IgD-negative memory B cell (primary cell): ENCODE data around the gene KIAA1671. TPM values are rescaled to one million over a fixed set of nuclear protein-coding genes. Genes with fewer than 3 reads are reported as not detected.
A peak's percentile ranks its signal among the peaks of the same experiment; 100 is the strongest.

Experiments
- H3K27ac Mint-ChIP-seq, 3 donors: one replicate each; pipeline ENCODE4 v1.8.0; 2020 to 2022; ENCODE audit warnings: mild to moderate bottlenecking in 3 of 3, mixed read lengths in 3 of 3, moderate library complexity in 1 of 3
- H3K27me3 Mint-ChIP-seq: one replicate; pipeline ENCODE4 v1.8.0; 2021; ENCODE audit warnings: mixed read lengths
- H3K36me3 Mint-ChIP-seq: one replicate; pipeline ENCODE4 v1.8.0; 2020; ENCODE audit warnings: mild to moderate bottlenecking, mixed read lengths
- H3K4me1 Mint-ChIP-seq, 3 donors: one replicate each; pipeline ENCODE4 v1.8.0; 2020 to 2022; ENCODE audit warnings: mixed read lengths in 3 of 3, mild to moderate bottlenecking in 1 of 3
- H3K4me3 Mint-ChIP-seq, 4 donors: one replicate each; pipeline ENCODE4 v1.8.0; 2020 to 2022; ENCODE audit warnings: mild to moderate bottlenecking in 4 of 4, mixed read lengths in 4 of 4, moderate library complexity in 3 of 4
- H3K9me3 Mint-ChIP-seq, 3 donors: one replicate each; pipeline ENCODE4 v1.8.0; 2020 to 2021; ENCODE audit warnings: mixed read lengths in 3 of 3, mild to moderate bottlenecking in 1 of 3
- polyA plus RNA-seq: library from polyadenylated mRNA; unstranded; fragments of 300-500 nt; fragmentation: Illumina TruSeq; gene quantifications from one replicate; pipeline ENCODE4 v1.2.3, GENCODE V29; 2021

The KIAA1671 gene
- polyA plus RNA-seq, 1 donor from 2014 or later, result not detected

GRCh38 chr22:25080855-25081254 lies 128.3 kb downstream of the KIAA1671 start:
- Mint-ChIP-seq H3K36me3 (peaks cover 3% of the 10 kb centered on the region), H3K27me3 (peaks cover 2% of the 10 kb centered on the region), H3K27ac (no peak overlapping the region), H3K4me3 (no peak overlapping the region), H3K4me1 (peaks cover 0 to 3% (median 2%) of the 10 kb centered on the region in 3 donors), H3K9me3 (peaks cover 0 to 2% (median 0%) of the 10 kb centered on the region in 3 donors)

- Mint-ChIP-seq H3K4me3 (no peak overlapping the region), H3K36me3 (peaks cover 3% of the 10 kb centered on the region), H3K27me3 (peaks cover 4% of the 10 kb centered on the region)
These were observed 128.9 kb downstream of the KIAA1671 start for GRCh38 chr22:25081409-25081824.

GRCh38 chr22:25082096-25082495 lies 129.6 kb downstream of the KIAA1671 start:
- H3K4me3 Mint-ChIP-seq, result no peak overlapping the region
- H3K4me1 Mint-ChIP-seq, result peaks cover 0 to 13% (median 3%) of the 10 kb centered on the region in 3 donors
- peaks cover 7% of the 10 kb centered on the region for H3K27me3 Mint-ChIP-seq
- H3K9me3 Mint-ChIP-seq, result peaks cover 0 to 2% (median 0%) of the 10 kb centered on the region in 3 donors
- H3K27ac Mint-ChIP-seq, result no peak overlapping the region
- peaks cover 3% of the 10 kb centered on the region for H3K36me3 Mint-ChIP-seq

More at GRCh38 chr22:25081409-25081824, 128.9 kb downstream of the KIAA1671 start:
- Mint-ChIP-seq H3K27ac (no peak overlapping the region), H3K4me1 (peaks cover 0 to 7% (median 3%) of the 10 kb centered on the region in 3 donors), H3K9me3 (peaks cover 0 to 2% (median 0%) of the 10 kb centered on the region in 3 donors)

GRCh38 chr22:25083056-25083806 lies 130.7 kb downstream of the KIAA1671 start:
- Mint-ChIP-seq H3K4me1 (peaks cover 0 to 14% (median 3%) of the 10 kb centered on the region in 3 donors), H3K9me3 (peaks cover 0 to 2% (median 0%) of the 10 kb centered on the region in 3 donors), H3K27me3 (peaks cover 5% of the 10 kb centered on the region), H3K27ac (no peak overlapping the region), H3K36me3 (peaks cover 3% of the 10 kb centered on the region), H3K4me3 (no peak overlapping the region)

GRCh38 chr22:25083807-25084200 lies 131.3 kb downstream of the KIAA1671 start:
- peaks cover 0 to 2% (median 0%) of the 10 kb centered on the region in 3 donors for H3K9me3 Mint-ChIP-seq
- peaks cover 5% of the 10 kb centered on the region for H3K27me3 Mint-ChIP-seq
- H3K36me3 Mint-ChIP-seq, result peaks cover 3% of the 10 kb centered on the region
- peaks cover 0 to 14% (median 3%) of the 10 kb centered on the region in 3 donors for H3K4me1 Mint-ChIP-seq
- H3K27ac Mint-ChIP-seq, result peak overlapping the region in 1 of 3 donors; percentile 43
- no peak overlapping the region for H3K4me3 Mint-ChIP-seq

GRCh38 chr22:25084405-25085107 lies 132.0 kb downstream of the KIAA1671 start:
- H3K27me3 Mint-ChIP-seq, result peaks cover 8% of the 10 kb centered on the region
- H3K27ac Mint-ChIP-seq, result peak overlapping the region in 1 of 3 donors; percentile 43
- H3K36me3 Mint-ChIP-seq, result peaks cover 2% of the 10 kb centered on the region
- no peak overlapping the region for H3K4me3 Mint-ChIP-seq
- H3K4me1 Mint-ChIP-seq, result peaks cover 0 to 14% (median 0%) of the 10 kb centered on the region in 3 donors
- H3K9me3 Mint-ChIP-seq, result peaks cover 0 to 2% (median 0%) of the 10 kb centered on the region in 3 donors

- H3K4me1 Mint-ChIP-seq, result peaks cover 0 to 14% (median 0%) of the 10 kb centered on the region in 3 donors
- H3K36me3 Mint-ChIP-seq, result peaks cover 2% of the 10 kb centered on the region
- H3K4me3 Mint-ChIP-seq, result no peak overlapping the region
- peaks cover 10% of the 10 kb centered on the region for H3K27me3 Mint-ChIP-seq
- no peak overlapping the region for H3K27ac Mint-ChIP-seq
- H3K9me3 Mint-ChIP-seq, result peaks cover 0 to 2% (median 0%) of the 10 kb centered on the region in 3 donors
These were observed 132.6 kb downstream of the KIAA1671 start for GRCh38 chr22:25085156-25085555.

GRCh38 chr22:25085930-25086901 lies 133.7 kb downstream of the KIAA1671 start:
- H3K27me3 Mint-ChIP-seq, result peaks cover 12% of the 10 kb centered on the region
- peaks cover 0 to 2% (median 0%) of the 10 kb centered on the region in 3 donors for H3K9me3 Mint-ChIP-seq
- peaks cover 2% of the 10 kb centered on the region for H3K36me3 Mint-ChIP-seq
- peak overlapping the region in 2 of 4 donors; percentile 14 to 46 for H3K4me3 Mint-ChIP-seq
- H3K4me1 Mint-ChIP-seq, result peaks cover 0 to 14% (median 0%) of the 10 kb centered on the region in 3 donors
- H3K27ac Mint-ChIP-seq, result peak overlapping the region in 1 of 3 donors; percentile 53

GRCh38 chr22:25086902-25087282 lies 134.4 kb downstream of the KIAA1671 start:
- peaks cover 12% of the 10 kb centered on the region for H3K27me3 Mint-ChIP-seq
- H3K36me3 Mint-ChIP-seq, result peaks cover 2% of the 10 kb centered on the region
- no peak overlapping the region for H3K4me3 Mint-ChIP-seq
- peaks cover 0 to 14% (median 0%) of the 10 kb centered on the region in 3 donors for H3K4me1 Mint-ChIP-seq
- H3K9me3 Mint-ChIP-seq, result peaks cover 0 to 2% (median 0%) of the 10 kb centered on the region in 3 donors
- no peak overlapping the region for H3K27ac Mint-ChIP-seq

GRCh38 chr22:25090225-25090890 lies 137.8 kb downstream of the KIAA1671 start:
- Mint-ChIP-seq H3K9me3 (peaks cover 0 to 2% (median 0%) of the 10 kb centered on the region in 3 donors), H3K27ac (no peak overlapping the region), H3K4me1 (peaks cover 0 to 14% (median 0%) of the 10 kb centered on the region in 3 donors), H3K36me3 (peaks cover 1% of the 10 kb centered on the region), H3K27me3 (peaks cover 20% of the 10 kb centered on the region), H3K4me3 (no peak overlapping the region)

GRCh38 chr22:25091458-25091857 lies 138.9 kb downstream of the KIAA1671 start:
- H3K27me3 Mint-ChIP-seq, result peaks cover 18% of the 10 kb centered on the region
- H3K27ac Mint-ChIP-seq, result no peak overlapping the region
- H3K36me3 Mint-ChIP-seq, result peaks cover 2% of the 10 kb centered on the region
- H3K4me1 Mint-ChIP-seq, result peaks cover 0 to 6% (median 0%) of the 10 kb centered on the region in 3 donors
- H3K9me3 Mint-ChIP-seq, result peaks cover 0 to 2% (median 0%) of the 10 kb centered on the region in 3 donors
- no peak overlapping the region for H3K4me3 Mint-ChIP-seq

GRCh38 chr22:25092119-25092518 lies 139.6 kb downstream of the KIAA1671 start:
- peaks cover 0 to under 1% (median 0%) of the 10 kb centered on the region in 3 donors for H3K4me1 Mint-ChIP-seq
- no peak overlapping the region for H3K27ac Mint-ChIP-seq
- H3K9me3 Mint-ChIP-seq, result peaks cover 0 to 2% (median 0%) of the 10 kb centered on the region in 3 donors
- H3K36me3 Mint-ChIP-seq, result peaks cover 2% of the 10 kb centered on the region
- H3K4me3 Mint-ChIP-seq, result no peak overlapping the region
- peaks cover 16% of the 10 kb centered on the region for H3K27me3 Mint-ChIP-seq

- Mint-ChIP-seq H3K36me3 (peaks cover 2% of the 10 kb centered on the region), H3K4me3 (no peak overlapping the region), H3K27ac (peak overlapping the region in 1 of 3 donors; percentile 76)
These were observed 142.1 kb downstream of the KIAA1671 start for GRCh38 chr22:25094579-25094978.

More at GRCh38 chr22:25094579-25094978, 142.1 kb downstream of the KIAA1671 start:
- H3K27me3 Mint-ChIP-seq, result peaks cover 14% of the 10 kb centered on the region
- peaks cover 0 to 2% (median 0%) of the 10 kb centered on the region in 3 donors for H3K9me3 Mint-ChIP-seq
- H3K4me1 Mint-ChIP-seq, result peaks cover 0 to 1% (median 0%) of the 10 kb centered on the region in 3 donors
